Retina (tissue), 1 donor: Measurements from ENCODE around the gene ZSCAN31.
"Not testable (repeated sequence)": the region's sequence is repeated elsewhere in the genome, so short reads cannot be mapped to it uniquely, and the experiment has no call there.

ENCODE experiments used
- DNase-seq: peaks from one replicate; pipeline ENCODE4 v3.0.0-alpha.2; 2016

The ZSCAN31 gene

DNA sequence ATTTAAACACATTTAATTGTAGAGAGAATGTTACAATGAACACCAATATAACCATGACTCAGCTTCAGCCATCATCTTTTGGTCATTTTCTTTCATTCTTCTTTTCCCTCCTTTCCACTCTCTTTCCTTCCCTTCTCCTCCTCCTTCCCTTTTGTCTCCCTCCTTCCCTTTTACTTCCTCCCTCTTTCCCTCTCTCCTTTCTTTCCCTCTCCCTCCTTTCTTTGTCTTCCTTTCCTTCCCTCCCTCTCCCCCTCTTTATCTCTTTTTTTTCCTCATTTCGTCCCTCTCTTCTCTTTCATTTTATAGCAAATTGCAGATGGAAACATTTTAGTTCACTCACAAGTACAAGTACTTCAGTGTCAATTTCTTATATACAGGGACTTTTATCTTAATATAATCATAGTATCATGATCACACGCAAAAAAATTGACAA, 15.6 kb upstream of the ZSCAN31 start:
- DNase-seq, result no peak

DNA sequence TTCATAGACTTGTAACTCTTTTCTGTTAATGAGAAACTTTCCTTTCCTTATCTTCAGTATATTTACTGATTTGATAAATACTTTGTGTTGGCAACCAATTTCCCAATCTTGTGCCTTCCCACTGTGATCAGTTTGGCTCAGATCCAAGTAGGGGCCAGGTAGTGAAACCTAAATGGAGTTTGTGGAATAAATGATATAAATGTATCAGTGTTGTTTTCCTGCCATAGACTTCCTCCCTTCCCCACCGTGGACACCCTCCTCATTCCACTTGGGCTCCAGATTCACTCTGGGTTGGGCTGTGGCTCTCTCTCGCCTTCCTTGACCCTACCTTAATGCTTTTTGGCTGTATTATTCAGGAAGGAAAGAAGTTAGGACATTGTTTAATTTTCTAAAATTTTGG, 15.1 kb upstream of the ZSCAN31 start:
- DNase-seq, result no peak

DNA sequence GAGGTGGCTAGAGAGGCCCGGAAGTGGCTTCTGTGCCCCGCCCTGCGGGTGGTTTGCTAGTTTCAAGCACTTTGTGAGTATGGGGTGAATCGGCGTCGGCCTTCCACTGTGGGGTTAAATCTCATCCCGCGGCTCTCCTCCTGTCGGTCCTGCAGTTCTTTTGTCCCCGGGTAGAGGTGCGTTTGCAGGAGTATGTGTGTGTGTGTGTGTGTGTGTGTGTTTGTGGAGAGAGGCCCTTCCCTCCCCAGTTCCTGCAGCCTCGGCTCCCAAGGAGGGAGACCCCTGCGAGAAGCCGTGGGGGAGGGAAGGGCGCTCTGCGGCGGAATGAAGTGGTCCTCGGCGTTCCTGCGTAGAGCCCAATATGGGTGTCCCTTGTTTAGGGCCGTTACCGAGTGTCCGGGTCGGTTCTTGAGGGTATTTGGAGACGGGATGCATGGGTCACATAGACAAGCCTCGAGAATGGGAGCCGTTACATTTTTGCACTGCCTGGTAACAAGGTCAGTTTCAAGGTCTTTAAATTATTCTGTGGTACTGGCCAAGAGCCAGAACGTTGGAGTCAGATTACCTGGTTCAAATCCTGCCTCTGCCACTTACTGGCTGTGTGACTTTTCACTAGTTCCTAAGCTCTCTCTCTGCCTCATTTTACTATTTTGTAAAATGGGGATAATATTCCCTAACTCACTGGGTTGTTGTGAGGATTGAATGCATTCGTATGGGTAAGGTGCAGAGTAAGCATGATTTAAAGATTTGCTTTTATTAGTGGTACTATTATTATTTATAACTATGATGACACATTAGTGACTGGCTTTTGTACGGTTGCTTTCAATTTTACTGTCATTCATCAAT, 14.2 kb upstream of the ZSCAN31 start, which contains the start of gene ZKSCAN3:
Gene ZKSCAN3, plus strand, starts transcription at position 56 of the 846 bp plus-strand sequence. CDS start 9,640 bp downstream, outside the sequence.
- peak; percentile 92 for DNase-seq

DNA sequence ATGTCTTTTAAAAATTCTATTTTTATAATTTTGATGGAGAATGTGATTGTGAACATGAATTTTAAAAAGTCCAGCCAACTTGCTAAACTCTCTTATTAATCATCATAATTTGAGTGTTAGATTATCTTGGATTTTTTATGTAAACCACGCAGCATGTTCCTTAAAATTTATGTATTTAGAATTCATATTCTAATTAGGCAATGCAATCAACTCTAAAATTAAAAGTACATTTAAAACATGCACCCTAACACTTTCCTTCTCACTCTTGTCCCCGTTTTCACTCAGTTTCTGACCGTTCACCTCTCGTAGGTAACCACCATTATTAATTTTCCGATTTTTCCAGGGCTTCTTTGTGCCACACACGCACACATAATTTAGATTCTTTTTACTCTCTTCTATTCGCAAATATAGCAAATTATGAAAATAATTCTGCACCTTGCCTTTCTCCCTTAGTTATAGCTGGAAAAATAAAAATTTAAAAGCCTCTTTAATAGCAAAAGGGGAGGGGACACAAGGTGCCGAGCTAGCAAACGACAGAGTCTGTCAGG, 13.5 kb upstream of the ZSCAN31 start:
- DNase-seq, result no peak

DNA sequence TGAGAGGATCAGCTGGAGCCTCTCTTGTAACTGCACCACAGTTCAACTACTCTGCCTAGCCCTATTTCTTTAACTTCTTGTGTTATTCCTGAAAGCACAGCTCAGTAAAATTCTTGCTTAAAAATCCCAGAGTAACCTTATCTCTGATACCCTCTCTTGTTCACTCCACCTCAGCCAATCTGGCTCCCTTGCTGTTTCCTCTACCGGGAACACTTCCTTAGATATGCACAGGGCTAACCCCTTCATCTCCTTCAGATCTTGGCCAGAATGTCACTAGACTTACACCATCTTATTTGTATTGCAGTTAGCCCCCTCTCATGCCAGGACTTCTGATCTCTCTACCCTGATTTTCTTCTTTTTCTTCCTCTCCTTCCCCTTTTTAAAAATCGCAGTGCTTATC, 11.2 kb upstream of the ZSCAN31 start:
- no peak for DNase-seq

DNA sequence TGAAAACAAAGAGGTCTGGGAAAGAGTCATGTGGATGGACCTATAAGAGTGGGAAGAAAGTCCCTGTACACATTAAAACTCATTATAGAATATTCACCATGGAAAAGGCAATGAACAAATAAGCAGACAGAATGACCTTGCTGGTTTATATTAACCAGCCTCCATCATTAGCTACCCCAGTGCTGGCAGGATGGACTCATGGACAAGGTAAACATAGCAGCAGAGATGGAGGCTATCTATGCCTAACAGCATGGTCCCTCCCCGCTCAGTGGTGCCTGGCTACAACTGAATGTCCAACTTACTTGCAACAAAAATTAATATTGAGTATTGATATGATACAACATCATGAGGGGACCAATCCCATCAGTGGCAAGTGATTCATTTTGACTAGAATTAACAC, 9.3 kb upstream of the ZSCAN31 start:
- no peak for DNase-seq

DNA sequence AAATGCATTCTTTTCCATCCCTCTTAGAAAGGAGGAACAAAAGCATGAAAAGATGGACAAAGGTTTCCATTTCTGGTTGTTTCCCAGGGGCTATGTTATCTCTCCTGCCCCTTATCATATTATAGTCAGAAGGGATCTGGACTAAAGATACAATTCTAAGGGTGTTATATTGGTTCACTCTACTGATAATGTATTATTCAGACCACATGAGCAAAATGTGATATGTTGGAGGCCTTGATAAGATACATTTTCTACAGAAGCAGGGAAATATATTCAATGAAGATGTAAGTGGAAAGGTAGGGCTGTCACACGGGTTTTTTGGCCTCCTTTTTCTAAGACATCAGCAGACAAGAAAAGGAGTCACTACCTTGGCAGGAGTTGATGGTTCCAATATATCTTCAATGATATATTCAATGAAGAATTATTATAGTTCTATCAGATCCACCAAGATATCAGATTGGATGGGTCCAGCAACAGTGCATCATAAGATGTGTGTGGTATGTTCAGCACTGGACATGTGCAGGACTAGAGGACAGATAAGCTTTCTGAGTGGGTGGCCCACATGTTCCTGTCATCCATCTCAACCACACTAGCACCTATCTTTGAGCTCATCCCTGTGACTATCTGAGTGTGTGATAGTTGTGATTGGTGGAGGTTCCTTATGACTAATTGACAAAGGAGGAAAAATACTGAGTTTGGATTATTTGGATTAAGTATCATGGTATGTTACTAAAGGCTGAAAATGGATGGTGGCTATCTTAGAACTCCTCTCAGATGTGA, 8.1 kb upstream of the ZSCAN31 start:
- no peak for DNase-seq

DNA sequence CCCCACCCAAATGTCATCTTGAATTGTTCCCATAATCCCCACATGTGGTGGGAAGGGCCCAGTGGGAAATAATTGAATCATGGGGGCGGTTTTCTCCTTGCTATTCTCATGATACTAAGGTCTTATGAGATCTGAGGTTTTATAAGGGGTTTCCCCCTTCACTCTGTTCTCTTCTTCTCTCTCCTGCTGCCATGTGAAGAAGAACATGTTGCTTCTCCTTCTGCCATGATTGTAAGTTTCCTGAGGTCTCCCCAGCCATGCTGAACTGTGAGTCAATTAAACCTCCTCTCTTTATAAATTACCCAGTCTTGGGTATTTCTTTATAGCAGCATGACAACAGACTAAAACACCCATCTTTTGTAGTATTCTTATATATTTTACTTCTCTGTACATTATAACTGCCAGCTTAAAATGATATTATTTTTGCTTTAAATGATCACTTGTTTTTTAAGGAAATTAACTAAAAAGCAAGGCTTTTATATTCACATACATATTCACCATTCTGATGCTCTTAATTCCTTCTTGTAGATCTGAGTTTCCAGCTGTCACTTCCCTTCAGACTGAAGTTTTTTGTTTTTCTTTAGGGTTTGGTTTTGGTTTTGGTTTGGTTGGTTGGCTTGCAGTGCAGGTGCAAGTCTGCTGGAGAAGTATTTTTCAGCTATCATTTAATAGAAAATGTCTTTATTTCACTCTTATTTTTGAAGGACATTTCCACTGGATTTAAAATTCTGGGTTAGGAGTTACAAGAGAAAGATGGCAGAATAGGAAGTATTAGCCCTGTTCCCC, 4.6 kb upstream of the ZSCAN31 start:
- no peak for DNase-seq

DNA sequence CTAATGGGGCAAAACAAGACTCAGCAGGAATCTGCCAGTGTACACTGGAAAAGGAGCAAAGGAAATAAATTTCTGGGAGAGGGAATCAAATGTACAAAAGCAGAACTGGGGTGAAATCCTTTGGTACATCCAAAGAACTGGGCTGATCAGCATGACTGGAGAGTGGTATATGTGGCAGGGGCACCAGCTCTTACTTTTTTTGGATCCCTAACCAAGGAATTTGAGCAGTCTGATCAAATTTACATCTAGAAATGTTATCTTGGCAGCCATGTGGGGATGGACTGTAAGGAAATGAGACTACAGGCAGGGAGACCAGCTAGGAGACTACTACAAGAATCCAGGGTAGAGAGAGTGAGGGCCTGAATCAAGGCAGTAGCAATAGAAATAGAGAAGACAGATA, 1.2 kb upstream of the ZSCAN31 start:
- peak; percentile 43 for DNase-seq

DNA sequence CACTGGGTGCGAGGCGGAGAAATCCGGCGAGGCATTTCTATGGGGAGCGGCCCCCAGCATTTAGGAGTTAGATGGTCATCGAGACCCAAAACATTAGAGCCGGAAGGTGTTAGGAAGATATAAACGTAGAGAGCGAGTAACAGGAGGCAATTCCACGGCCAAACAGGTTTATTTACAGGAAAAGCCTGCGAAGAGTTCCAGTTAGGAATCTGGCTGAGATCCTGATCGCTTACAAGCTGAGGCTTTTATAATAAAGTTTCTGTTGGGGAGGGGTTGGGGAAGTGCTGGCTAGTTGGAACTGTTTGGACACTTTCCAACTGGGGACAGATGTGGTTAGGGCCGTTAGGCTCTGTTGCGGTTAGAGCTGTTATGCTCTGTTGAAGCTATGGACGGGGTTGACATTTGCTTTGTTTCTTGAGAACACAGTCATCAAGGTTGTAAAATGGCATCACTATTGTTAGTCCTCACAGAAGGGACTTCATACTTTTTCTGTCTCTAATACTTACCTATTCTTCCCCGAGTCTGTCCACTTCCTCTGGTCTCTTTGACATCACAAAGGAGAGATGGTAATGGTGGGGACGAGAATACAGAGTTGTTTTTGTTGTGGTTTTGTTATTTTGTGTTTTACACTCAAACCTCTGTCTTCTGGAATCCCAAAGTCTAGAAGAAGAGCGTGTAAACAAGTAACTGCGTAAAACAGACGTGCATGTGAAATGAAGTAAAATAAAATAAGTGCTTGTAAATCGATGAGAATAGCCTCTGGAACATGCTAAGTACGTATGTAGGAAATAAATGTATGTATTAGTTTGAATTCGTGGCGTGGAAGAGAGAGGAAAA, 554 bp upstream of the ZSCAN31 start:
- no peak for DNase-seq

DNA sequence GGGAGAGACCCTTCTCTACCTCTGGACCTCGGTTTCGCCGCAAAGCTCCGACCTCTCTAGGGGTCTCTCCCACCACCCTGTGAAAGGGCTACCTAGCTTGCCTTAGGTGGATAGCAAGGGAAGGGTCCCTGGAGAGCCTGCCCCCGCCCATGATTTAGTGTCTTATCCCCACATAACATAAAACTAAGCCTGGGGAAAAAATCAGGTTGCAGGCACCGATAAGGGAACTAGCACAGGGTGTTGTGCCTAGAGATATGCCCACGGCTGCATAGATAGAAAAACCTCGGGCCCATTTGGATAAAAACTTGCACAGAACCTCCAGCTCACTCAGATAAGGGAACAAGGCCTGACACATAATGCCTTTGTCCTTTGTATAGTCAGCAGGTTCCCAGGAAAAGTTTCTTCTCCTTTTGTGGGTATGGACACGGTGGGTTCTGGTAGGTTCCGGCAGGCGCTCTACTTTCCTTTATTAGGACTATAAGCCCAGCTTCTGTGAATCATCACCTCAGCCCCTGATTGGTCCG, 846 bp downstream of the ZSCAN31 start:
- DNase-seq, result no peak

DNA sequence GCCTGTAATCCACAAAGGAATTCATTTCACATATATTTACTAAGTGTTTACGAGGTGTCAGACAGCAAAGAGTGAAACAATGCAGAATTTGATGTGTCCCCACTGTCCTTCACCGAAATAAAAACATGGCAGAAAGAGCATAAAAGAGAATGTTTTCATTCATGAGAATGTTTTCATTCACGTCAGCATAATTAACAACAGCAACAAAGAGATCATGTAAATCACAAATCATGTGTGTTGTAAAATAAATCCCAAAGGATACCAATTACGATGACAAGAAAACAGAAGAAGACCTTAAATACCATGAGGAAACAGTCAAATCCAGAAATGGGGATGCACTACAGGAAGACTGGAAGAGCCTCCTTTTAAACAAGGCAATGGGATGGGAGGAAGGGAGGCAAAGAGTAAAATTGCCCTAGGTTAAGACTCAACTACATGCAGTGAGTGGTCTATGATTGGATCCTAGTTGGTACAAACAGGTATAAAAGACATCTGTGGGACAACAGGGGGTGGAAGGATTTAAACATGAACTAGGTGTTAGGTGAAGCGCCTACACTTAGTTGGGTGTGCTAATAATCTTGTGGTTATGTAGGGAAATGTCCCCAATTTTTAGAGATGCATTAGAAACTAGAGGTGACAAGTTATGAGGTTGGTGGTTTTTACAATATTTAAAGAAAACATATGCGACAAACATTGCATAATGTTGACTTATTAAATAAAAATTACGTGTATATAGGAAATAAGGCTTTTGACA, 1.5 kb downstream of the ZSCAN31 start:
- peak; percentile 4 for DNase-seq

DNA sequence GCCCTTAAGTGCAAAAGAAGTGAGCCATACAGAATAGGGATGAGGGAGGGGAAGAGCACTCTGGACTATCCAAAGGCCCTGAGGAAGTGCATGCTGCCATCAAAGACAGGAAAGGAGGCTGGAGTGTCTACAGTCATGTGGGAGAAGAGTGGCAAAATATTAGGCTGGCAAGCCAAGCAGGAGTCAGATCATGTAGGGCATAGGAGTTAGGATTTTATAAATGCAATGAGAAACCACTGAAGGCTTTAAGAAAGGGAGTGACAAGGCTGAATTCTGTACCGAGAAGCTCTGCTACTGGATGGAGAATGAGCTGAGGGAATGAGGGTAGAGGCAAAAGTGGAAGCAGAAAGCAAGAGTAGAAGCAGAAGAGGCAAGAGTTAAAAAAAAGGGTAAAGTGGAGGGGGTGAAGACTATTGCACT, 2.3 kb downstream of the ZSCAN31 start:
- DNase-seq, result no peak

DNA sequence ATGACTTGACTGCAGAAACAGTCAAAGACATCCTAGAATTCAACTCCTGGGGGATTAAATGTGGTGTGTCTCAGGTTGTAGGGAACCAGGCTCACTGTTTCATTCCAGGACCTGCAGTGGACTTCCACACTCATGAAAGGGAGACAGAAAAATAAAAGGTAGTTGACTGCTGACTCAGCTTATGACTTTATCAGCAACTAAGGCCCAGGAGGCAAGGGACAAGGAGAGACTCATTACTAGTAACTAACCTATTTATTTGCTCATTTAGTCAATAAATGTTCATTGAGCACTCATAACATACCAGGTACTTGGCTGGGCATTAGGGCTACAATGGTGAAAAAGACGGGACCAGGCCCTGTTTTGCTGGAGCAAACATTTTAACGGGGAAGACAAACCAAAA, 2.9 kb downstream of the ZSCAN31 start:
- no peak for DNase-seq

DNA sequence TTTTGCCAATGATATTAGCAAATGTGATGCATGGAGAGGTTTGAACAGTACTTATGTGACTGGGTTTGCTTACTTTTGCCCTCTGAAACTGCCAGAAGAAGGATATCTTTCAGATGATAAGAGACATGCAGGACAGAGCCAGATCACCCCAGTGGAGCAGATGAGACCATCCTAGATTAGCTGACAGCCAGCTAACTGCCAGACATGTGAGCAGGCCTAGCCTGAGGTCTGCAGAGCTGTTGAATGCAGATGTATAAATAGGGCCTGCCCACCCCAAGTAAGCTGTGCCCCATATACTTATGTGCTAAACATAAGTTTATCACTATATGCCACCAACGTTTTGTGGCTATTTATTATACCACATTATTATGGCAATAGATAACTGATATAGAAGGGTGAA, 5.9 kb downstream of the ZSCAN31 start:
- DNase-seq, result no peak

DNA sequence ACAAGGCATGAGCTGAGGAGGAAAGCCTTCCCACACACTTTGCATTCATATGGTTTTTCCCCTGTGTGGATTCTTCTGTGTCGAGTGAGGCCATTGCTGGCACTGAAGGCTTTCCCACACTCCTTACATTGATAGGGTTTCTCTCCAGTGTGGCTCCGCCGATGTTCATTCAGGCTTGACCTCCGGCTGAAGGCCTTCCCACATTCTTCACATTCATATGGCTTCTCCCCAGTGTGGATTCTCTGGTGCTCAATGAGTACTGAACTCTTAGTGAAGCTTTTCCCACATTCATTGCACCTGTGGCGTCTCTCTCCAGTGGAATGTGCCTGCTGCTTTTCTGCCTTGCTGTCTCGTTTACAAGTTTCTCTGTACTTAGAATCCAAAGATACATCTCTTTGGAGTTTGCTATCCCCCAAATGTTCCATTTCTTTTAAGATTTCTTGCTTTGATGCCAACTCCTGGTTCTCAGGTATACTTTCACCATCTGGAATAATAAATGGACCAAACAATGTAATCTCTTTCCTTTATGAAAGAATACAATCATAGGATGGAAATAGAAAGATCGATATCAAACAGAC, 9.5 kb downstream of the ZSCAN31 start:
- DNase-seq, result no peak

DNA sequence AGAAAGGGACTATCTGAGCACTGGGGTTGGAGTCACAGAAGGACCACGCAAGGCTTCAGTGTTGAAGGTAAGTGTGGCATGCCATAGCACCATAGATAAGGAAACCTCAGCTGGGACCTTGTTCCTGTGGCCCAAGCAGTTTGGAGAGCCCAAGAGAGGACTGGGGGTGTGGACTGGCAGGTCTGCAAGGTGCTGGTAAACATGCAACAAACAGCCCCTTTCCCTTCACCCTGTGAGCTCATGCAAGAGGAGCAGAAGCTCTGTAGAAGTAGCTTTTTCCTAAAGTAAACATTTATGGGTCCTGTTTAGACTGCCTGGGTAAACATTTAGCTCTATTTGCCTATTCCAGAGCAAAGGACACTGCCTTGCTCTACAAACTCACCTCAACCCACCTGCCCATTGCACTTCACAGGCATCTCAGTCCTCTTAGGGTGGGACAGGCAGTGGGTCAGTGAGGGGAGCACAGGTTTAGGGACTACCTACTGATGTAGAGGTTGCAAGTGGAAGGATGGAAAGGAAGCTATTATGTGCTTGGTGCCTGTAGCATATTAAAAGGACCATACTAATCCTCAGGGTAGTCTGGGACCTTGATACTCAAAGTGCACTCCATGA, 12.0 kb downstream of the ZSCAN31 start:
- DNase-seq, result no peak

DNA sequence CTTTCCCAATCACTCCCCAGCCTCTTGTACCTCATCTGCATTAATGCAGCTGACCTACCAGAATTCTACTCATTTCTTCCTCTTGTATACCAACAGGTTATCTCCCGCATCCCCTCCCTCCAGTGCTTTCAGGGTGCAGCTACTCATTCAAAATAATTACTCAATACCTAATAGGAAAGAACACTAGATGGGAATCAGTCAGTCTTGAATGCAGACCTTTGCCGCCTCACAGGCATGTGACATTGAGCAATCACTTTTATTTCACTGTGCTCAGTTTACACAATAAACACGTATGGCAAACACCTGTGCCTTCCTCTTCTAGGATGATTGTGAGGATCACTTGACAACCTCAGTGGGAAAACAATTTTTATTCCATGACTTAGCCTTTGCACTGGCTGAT, 13.3 kb downstream of the ZSCAN31 start:
- no peak for DNase-seq

DNA sequence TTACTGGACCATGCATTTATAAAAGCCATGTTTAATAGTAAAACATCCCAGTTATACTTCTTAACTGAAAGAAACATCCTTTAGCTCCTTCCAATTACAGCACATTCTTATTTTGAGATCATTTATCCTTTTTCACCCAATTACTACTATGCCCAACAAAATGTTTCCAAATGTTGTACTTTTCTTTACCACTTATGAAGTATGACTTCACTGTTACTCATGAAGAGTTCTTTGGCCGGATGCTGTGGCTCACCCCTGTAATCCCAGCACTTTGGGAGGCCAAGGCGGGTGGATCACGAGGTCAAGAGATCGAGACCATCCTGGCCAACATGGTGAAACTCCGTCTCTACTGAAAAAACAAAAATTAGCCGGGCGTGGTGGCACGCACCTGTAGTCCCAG, 18.1 kb downstream of the ZSCAN31 start:
- not testable (repeated sequence) for DNase-seq

DNA sequence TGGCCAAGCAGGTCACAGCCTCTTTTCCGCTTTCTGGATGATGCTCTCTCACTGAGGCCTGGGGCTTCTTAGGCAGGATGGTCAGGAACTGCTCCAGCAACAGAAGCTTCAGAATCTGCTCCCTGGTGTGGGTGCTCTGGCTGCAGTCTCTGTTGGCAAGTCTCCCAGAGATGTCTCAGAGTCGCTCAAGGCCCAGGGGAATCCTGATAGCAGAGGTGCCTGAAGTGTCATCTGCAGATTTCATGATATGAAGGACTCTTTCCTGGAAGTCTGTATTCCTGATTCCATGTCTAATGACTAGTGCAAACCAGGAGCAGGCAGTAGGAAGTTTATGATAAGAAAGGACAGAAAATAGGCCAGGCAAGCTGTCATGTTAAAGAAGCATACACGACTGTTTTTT, 20.3 kb downstream of the ZSCAN31 start:
- DNase-seq, result no peak
